NCI-H2227 (cell line): ENCODE data around the gene SMYD4.
"Not testable (repeated sequence)": the region's sequence is repeated elsewhere in the genome, so short reads cannot be mapped to it uniquely, and the experiment has no call there.

Source experiments
- DNase-seq: peaks from one replicate; lab custom pipeline; 2025; ENCODE audit not compliant: unreplicated experiment; lab: John Stamatoyannopoulos, UW

The SMYD4 gene

DNA sequence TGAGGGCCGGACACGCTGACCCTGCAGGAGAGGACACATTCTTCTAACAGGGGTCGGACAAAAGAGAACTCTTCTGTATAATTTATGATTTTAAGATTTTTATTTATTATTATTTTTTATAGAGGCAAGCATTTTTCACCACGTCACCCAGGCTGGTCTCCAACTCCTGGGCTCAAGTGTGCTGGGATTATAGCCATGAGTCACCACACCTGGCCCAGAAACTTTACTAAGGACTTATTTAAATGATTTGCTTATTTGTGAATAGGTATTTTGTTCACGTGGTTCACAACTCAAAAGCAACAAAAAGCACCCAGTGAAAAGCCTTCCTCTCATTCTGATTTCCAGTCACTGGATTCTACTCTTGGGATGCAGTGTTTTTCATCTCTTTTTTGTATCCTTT, 70.2 kb downstream of the SMYD4 start:
- no peak for DNase-seq

DNA sequence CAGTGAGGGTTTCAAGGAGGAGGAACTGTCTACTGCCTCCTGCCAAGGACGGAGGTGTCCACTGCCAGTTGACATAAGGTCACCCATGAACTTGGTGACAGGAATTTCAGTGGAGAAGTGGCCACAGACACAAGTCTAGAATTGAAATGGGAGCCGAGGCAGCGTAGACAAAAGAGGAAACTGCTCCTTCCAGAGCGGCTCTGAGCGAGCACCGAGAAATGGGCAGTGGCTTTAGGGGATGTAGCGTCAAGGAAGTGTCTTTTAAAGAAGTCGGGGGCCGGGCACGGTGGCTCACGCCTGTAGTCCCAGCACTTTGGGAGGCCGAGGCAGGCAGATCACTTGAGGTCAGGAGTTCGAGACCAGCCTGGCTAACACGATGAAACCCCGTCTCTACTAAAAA, 70.9 kb downstream of the SMYD4 start:
- no peak for DNase-seq

DNA sequence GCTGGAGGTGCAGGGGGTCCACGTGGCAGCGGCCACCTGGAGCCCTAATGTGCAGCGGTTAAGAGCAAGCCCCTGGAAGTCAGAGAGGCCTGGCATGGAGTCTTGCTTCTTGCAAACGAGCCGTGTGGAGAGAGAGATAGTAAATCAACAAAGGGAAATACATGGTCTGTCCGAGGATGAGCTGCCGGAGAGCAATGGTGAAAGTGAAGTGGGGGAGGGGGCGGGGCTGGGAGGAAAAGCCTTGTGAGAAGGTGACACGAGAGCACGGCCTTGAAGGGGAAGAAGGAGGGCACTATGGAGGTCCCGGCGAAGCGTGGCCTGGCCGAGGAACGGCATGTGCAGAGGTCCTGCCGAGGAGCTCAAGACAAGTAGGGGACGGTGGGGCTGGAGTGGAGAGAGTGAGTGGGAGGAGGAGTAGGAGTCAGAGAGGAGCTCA, 73.9 kb downstream of the SMYD4 start:
- no peak for DNase-seq

DNA sequence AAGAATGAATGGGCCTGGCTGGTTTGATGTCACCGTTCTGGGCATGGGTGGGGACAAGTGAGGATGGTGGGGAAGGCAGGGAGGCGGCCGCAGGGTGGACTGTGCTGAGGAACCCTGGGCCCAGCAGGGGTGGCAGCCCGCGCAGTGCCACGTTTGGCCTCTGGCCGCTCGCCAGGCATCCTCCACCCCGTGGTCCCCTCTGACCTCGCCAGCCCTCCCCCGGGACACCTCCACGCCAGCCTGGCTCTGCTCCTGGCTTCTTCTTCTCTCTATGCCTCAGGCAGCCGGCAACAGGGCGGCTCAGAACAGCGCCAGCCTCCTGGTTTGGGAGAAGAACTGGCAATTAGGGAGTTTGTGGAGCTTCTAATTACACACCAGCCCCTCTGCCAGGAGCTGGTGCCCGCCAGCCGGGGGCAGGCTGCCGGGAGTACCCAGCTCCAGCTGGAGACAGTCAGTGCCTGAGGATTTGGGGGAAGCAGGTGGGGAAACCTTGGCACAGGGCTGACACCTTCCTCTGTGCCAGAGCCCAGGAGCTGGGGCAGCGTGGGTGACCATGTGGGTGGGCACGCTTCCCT, 74.4 kb downstream of the SMYD4 start:
- DNase-seq = peak; percentile 17

DNA sequence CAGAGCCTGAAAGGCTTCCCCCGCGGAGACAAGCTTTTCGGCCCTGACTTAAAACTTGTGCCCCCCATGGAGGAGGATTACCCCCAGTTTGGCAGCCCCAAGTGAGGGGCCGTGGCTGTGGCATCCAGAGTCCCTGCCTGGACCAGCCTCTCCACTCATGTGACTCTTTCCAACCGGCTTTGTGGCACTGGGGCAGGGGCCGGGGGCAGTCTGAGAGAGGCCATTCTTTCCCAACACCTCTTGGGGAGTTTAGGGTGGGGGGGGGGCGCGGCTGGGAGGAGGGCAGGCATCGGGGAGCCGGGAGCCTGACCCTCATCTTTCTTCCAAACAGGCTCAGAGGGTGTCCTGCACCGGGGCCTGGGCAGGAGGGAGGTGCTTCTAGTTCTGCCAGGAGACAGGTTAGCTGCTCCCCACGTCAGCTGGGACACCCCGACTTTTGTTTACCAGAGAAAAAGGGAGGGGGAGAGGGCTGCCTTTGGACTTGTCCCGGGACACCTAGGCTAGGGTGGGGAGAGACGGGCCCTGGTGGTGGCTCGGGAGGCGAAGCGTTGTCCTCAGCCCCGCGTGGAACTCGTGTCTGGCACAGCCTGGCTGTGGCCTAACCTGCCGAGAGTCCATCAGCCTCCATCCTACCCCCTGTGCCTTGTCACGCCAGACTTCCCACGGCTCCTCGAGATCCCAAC, 75.1 kb downstream of the SMYD4 start:
- DNase-seq = no peak

DNA sequence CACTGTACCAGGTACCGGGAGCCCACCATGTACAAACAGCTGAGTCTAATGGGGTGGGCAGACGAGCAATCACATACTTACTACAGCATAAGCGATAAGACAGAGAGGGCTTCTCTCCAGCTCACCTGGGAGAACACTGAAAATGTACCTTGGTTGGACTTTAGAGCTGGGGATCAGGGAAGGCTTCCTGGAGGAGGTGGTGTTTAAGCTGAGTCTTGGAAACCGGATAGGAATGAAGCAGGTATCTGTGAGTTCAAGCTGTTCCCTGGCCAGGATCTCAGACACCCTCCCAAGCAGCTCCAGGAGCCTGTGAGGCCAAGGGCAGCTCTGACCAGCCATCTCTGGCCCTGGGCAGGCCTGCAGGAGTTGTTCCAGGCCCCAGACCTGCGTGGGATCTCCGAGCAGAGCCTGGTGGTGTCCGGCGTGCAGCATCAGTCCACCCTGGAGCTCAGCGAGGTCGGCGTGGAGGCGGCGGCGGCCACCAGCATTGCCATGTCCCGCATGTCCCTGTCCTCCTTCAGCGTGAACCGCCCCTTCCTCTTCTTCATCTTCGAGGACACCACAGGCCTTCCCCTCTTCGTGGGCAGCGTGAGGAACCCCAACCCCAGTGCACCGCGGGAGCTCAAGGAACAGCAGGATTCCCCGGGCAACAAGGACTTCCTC, 75.8 kb downstream of the SMYD4 start:
- no peak for DNase-seq

DNA sequence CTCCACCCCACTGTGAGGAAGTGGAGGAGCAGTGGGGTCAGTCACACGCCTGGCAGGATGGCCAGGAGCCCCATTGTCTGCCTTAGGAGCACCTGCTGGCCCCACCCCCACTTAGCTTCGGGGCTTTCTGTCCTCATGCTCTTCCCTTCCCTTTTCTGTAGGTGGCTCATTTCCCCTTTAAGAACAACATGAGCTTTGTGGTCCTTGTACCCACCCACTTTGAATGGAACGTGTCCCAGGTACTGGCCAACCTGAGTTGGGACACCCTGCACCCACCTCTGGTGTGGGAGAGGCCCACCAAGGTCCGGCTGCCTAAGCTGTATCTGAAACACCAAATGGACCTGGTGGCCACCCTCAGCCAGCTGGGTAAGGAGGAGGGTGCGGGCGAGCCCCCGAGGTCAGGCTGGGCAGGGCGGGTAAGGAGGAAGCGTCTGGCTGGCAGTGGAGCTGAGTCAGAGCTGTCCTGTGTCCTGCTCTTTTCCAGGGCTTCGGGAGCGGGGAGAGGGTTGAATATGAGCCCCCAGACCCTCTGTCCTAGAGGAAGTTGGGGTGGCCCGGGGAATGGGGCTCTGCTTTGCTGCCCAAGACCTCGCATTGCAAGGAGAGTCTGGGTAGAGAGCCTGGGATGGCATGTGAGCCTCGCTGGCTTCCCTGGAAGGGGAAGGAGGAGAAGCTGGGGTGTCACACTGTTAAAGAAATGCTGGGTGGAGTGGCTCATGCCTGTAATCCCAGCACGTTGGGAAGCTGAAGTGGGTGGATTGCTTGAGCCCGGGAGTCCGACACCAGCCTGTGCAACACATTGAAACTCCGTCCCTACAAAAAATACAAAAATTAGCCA, 77.1 kb downstream of the SMYD4 start:
- DNase-seq = no peak

DNA sequence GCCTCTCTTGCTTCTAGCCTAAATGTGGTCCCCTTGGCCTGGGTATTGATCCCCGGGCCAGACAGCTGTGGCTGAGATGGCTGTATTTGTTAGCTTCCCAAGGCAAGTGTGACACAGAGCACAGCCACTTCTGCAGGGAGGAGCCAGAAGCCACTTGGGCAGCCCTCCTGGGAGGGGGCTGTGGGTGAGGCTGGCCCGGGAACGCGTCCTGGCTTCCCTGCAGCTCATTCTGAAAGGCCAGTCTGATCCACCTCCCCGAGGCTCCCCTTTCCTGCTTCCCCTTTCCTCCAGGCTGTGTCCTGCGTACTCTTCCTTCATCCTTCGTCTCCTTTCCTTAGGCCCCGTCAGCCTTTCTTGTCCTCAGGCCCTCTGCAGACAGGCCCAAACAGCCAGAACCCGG, 79.1 kb downstream of the SMYD4 start:
- DNase-seq = no peak

DNA sequence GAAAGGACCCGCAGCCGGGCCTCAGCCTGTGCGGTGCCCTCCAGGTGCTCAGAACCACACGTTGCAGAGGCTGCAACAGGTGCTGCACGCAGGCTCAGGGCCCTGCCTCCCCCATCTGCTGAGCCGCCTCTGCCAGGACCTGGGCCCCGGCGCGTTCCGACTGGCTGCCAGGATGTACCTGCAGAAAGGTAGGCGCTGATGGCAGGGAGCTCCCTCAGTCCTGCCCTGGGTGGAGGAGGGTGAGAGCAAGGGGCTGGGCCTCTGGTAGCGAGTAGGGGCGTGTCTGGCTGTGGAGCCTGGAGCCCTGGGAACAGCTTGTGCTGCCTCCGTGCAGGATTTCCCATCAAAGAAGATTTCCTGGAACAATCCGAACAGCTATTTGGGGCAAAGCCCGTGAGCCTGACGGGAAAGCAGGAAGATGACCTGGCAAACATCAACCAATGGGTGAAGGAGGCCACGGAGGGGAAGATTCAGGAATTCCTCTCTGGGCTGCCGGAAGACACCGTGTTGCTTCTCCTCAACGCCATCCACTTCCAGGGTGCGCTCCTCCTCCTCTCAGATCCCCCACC, 82.6 kb downstream of the SMYD4 start:
- no peak for DNase-seq

DNA sequence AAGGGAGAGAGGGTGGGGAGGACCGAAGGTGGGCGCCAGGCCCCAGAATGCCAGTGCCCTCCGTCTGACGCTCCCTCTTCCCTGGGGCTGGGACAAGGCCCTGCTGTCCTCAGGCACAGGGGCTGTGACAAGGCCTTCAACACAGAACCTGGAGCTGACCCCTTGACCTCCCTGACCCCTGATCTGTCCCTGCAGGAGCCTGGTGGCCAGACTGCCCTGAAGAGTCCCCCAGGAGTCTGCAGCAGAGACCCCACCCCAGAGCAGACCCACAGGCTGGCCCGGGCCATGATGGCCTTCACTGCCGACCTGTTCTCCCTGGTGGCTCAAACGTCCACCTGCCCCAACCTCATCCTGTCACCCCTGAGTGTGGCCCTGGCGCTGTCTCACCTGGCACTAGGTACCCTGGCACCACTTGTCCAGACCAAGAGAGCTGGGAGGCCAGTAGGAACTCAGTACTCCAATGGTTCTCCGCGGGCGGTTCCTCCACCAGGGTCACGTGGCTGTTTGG, 84.1 kb downstream of the SMYD4 start:
- no peak for DNase-seq

DNA sequence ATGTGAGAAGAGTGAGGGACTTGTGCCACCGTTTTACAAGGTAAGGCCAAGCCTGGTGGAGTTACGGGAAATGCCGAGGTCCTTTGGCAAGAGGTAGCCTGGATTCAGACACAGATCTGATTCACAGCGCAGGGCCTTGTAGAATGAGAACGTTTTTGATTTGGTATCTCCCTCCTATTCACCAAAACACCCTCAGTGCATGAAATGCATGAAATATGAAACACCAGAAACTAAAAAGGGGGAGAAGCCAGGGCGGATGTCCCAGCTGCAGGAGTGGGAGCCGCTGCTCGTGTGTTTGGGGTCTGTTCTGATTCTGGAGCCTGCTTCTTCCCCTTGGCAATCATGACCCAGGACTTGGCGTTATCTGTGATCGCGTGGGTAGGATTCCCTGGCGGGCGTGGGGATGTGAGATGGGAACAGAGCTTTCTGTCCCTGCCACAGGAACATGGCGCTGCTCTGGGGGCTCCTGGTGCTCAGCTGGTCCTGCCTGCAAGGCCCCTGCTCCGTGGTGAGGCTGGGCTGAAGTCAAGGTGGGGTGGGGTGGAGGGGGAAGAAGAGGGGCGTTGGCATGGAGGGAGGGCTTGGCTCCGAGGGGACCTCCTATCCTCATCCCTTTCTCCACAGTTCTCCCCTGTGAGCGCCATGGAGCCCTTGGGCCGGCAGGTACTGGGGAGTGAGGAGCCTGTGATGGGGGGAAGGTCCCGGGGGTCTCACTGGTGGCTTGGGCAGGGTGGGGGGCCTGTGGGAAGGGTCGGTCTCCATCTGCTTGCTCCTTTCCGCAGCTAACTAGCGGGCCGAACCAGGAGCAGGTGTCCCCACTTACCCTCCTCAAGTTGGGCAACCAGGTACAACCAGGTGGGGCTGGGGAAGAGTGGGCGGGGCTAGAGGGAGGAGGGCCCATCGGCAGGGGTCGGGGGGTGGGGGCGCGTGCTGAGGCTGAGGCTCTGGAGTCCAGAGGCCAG, 84.9 kb downstream of the SMYD4 start:
- no peak for DNase-seq

DNA sequence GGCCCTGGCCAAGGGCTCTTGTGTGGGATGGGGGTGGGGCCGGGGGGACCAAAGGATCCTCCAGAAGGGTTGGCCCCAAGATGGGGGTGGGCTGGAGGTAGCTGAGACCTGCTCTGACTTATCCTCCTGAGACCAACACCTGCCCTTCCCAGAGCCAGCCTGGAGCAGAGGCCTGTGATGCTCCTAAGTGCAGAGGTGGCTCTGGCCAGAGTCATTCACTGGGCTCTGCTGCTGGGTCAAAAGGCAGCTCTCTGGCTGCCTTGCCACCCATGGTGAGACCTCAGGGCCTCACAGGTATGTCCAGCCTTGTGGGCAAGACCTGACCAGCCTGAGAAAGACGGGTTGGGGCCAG, 86.6 kb downstream of the SMYD4 start:
- DNase-seq = no peak

DNA sequence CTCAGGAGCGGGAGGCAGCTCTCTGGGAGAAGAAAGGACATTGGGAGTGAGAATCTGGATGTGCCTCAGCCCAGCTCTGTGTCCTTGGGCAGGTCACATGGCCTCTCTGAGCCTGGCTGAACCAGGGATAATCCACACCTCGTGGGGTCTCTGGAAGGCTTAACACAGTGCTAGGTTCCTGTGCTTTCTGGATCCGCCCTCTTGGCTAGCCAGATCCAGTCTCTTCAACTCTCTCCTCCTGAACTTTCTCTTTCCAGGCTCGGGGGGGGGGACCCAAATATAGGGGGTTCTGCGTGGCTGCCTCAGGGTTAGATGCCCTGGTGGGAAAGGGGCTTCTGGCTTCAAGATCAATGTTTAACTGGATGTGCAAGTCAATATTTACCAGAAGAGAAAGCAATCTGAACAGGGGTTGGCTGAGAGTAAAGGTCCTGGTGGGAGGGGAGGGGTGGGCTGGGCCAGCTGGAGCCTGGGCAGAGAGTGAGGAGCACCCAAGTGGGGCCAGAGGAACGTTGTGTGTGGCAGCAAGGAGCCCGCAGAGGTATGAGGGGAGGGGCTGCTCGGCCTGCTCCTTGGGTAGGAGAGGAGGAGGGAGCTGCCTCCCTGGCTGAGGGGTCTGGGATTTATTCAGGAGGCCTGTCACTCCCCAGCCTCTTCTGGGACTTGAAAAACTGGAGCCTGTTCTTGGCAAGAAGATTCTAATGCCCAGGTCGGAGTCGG, 87.2 kb downstream of the SMYD4 start, which contains the start of gene SERPINF2:
TSS of gene SERPINF2 (plus strand) at position 501 of the 717 bp plus-strand sequence. CDS start 2,125 bp downstream, outside the sequence.
- DNase-seq = no peak

DNA sequence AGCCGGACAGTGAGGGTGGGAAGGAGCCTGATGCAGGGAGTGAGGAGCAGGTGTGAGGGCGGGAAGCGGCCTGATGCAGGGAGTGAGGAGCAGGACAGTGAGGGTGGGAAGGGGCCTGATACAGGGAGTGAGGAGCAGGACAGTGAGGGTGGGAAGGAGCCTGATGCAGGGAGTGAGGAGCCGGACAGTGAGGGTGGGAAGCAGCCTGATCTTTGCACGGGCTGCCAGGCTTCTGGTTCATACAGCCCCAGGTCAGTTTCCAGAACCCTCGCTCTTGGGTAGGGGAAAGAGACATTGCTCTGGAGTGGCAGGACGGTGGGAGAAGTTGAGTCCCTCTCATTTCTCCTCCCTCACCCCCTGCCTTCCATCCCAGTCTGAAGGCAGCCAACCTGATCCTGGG, 87.8 kb downstream of the SMYD4 start:
- not testable (repeated sequence) for DNase-seq

DNA sequence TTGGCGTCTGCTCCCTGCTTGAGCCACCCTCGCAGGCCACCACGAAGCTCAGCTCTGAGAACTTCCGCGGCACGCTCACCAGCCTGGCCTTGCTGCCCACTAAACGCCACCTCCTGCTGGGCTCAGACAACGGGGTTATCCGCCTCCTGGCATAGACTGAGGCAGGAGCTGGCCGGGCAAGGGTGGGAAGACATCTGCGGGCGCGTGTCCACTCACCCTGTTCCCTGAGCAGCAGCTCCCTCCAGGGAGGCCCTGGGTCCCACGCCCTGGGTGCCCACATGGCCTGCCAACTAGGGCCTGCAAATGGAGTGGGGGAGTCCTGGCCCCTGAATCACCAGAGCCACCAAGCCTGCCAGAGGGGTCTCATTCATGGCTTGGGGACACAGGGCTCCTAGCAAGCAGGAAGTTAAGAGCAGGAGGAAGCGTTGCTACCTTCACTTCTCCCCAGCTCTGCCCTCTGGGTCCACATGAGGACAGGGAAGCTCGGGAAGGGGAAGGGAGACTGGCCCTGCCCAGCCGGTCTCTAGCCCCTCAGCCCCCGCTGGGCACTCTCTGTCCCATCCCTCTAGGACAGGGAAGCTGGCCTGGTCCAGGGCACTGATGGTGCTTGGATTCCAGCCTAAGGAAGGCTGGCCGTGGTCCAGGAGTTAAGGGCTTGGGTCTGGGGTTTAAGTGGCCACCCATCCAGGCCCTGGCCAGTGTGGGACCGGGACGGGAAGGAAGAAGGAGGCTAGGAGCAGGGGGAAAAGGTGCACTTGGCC, 92.0 kb downstream of the SMYD4 start:
- no peak for DNase-seq

DNA sequence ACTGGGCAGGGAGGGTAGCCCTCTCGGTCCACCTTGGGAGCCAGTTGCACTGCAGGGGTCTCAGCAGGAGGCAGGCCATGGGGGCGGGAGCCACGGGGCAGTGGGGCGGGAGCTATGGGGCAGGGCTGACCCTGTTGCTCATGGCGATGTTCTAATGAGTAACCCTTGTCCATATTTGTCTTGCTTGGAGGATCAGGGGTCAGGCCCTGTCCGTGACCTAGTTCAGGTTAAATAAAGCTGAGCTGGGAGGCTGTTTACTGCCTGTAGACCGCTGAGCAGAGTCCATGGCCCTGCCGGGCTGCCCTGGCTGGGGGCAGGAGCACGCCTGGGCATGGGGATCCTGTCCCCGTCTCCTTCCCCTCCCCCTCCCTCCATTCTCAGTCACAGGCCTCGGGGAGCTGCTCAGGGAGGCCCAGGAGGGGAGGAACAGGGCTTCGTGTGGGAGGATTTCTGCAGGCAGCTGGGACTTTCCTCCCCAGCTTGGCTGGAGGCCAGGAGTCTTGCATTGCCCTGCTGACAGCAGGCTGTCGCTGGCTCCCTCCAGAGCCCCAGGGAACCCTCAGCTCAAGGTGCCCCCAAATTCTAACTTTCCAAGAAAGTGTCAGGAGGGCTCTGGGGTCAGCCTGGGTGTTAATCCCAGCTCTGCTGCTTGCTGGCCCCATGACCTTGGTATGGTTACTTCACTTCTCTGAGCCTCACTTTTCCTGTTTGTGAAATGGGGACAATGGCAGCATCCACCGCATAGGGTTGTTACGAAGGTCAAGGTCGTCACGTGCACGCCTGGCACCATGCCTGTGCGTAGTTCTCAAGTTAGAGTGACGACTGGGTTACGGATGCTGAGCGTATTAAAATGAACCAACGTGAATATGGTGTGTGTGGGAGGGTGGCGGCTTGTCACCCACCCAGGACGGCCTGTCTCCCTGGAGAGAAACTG, 93.1 kb downstream of the SMYD4 start:
- DNase-seq = no peak

DNA sequence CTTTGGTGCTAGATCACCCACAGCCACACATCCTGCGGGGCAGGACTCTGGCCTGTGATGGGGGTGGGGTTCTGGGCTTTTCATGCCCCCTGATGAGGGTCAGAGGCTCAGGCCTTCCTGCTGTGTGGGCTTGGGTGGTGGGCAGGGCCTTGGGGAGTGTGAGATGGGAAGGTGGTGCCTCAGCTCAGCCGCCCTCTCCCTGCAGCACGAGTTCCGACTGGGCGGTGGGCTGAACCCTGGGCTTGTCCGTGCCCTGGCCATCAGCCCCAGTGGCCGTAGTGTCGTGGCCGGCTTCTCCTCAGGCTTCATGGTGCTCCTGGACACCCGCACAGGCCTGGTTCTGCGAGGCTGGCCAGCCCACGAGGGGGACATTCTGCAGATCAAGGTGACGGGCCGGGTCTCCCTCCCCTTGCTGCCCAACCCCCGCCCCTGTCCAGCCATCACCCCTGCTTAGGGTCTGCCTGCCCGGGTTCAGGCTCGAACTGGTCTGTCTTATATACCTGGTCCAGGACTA, 93.8 kb downstream of the SMYD4 start:
- no peak for DNase-seq
